Stimulated activated CD4-positive, alpha-beta T cell treated with anti-CD3 and anti-CD28 coated beads, Interleukin-12 subunit alpha, Interleukin-12 subunit beta, amount 100 ng/mL, for 48 hours (primary cell): ENCODE data around the gene MAU2.

Experiments used
- DNase-seq, 3 donors: peaks; one replicate each; pipeline ENCODE4 v3.0.0-alpha.2; 2020; ENCODE audit warnings: low read depth in 2 of 3, low spot score in 1 of 3

MAU2 gene

DNA sequence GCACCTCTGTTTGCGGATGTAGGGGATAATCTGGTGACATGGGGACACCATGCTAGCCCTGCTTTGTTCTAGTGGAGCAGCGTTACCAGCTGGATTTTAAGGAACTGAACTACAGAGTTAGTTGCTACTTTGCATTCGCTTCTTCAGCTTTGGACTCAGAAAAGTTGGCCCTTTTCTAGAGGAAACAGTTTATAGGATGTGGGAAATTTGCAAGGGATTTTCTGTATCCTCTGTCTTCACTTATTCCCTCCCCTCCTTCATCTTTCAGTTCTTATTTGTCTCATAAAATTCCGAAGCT, 87.0 kb downstream of the MAU2 start:
- no peak for DNase-seq
